ENCODE results near the gene IFI30. TPM values are rescaled to one million over a fixed set of nuclear protein-coding genes. Genes with fewer than 3 reads are reported as not detected.

The IFI30 gene
- total and polyA plus RNA-seq, 3 experiments from 2014 or later, result 10.9 to 34.5 (median 33.3) TPM

DNA sequence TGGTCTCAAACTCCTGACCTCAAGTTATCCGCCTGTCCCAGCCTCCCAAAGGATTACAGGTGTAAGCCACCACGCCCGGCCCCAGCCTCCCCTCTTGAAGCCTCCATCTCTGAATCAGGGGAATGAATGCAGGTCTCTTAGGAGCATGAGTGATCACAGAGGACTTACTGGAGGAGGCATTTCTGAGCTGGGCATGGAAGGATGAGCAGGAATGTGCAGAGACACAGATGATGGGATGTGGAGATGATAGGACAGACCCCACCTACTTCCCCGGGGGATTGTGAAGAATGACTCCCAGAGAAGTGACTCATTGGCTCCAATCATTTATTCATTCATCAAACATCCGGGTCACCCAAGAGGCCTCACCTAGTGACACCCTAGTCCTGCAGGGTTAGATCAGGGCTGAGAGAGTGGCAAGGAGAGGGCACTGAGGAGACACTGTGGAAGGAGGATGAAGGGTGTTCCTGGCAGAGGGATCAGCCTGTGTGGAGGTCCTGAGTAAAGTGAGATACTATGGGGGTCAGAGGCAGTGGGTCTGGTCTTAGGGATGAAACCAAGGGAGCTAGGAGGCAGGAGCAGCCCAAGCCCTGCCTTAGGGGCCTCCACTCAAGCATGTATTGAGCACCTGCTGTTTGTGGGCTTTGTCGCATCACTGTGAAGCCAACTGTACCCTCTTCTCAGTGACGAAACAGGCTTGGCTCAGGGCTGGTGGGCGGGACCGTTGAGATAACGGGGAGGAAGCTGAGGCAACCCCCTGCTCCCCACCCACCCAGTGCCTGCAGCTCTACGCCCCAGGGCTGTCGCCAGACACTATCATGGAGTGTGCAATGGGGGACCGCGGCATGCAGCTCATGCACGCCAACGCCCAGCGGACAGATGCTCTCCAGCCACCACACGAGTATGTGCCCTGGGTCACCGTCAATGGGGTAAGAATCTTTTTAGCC lies 3.0 kb downstream of the IFI30 start:
- Mint-ChIP-seq H3K36me3 (peaks cover 0 to 12% (median 3%) of the 10 kb centered on the region in 3 donors), H3K27me3 (no peaks in the 10 kb centered on the region), H3K4me3 (peak overlapping the region in 2 of 7 donors; percentile 6 to 36), H3K4me1 (peaks cover 0 to 17% (median 7%) of the 10 kb centered on the region in 3 donors), H3K9me3 (no peaks in the 10 kb centered on the region), H3K27ac (peak overlapping the region in 2 of 8 donors; percentile 47)
- Histone ChIP-seq H3K27ac (ENCODE audit: low read depth, low read length) (no peak overlapping the region), H3K27me3 (ENCODE audit: insufficient read depth, low read length, poor library complexity, severe bottlenecking) (no peaks in the 10 kb centered on the region), H3K4me3 (ENCODE audit: low read length) (no peak overlapping the region), H3K9me3 (ENCODE audit: low read length) (no peaks in the 10 kb centered on the region), H3K36me3 (ENCODE audit: insufficient read depth, low read length) (no peaks in the 10 kb centered on the region), H3K4me1 (ENCODE audit: insufficient read depth, low read length) (peaks cover 9% of the 10 kb centered on the region)
- POLR2A ChIA-PET, result no interaction called here
- CTCF ChIA-PET, result interaction anchor here (1.1 to 1.6 kb wide), 4 partner anchors 8 to 238 kb away, joined by 3 to 5 read pairs (median 4); no protein-coding TSS in a partner anchor
- DNase-seq, result no peak

DNA sequence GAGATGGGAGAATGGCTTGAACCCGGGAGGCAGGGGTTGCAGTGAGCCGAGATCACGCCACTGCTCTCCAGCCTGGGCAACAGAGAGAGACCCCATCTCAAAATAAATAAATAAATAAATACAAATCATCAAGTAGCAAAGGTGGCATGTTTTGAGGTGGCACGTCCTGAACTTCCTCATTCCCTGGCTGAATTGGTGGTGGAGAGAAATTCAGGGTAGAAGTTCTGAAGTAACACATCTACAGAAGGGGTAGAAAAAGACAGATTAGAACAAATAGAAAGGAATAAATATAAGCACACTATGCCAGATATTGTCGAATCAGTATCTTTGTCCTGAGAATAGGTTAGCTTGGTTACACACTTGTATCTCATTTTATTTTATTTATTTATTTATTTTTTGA lies 6.3 kb downstream of the IFI30 start:
- Mint-ChIP-seq H3K36me3 (peaks cover 0 to 8% (median 3%) of the 10 kb centered on the region in 3 donors), H3K4me1 (peaks cover 0 to 2% (median 0%) of the 10 kb centered on the region in 3 donors), H3K27me3 (no peaks in the 10 kb centered on the region), H3K4me3 (no peak overlapping the region), H3K27ac (no peak overlapping the region), H3K9me3 (no peaks in the 10 kb centered on the region)
- DNase-seq, result no peak
- H3K9me3 ChIP-seq (ENCODE audit: low read length), result no peaks in the 10 kb centered on the region
- H3K36me3 ChIP-seq (ENCODE audit: insufficient read depth, low read length), result no peaks in the 10 kb centered on the region
- H3K27ac ChIP-seq (ENCODE audit: low read depth, low read length), result no peak overlapping the region
- H3K27me3 ChIP-seq (ENCODE audit: insufficient read depth, low read length, poor library complexity, severe bottlenecking), result no peaks in the 10 kb centered on the region
- ChIA-PET CTCF (interaction anchor here (1.5 kb wide), 1 partner anchor 28 kb away, joined by 3 read pairs; no protein-coding TSS in a partner anchor), POLR2A (no interaction called here)
- H3K4me1 ChIP-seq (ENCODE audit: insufficient read depth, low read length), result no peaks in the 10 kb centered on the region
- H3K4me3 ChIP-seq (ENCODE audit: low read length), result no peak overlapping the region

DNA sequence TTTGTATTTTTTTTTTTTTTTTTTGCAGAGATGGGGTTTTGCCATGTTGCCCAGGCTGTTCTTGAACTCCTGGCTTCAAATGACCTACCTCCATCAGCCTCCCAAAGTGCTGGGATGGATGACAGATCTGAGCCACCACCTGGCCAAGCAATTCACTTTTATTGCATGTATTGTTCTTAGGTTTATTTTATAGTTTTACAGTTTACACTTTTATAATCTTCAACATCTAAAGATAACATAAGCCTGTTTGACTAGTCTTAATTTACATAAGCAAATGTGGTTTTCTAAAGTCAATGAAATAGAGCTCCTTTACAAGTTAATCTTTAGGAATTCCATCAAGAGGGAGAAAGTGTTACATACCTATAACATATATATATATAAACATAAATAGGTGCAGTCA lies 9.9 kb downstream of the IFI30 start:
- DNase-seq, result no peak
- ChIA-PET POLR2A (no interaction called here), CTCF (interaction anchor here (2.3 kb wide), 1 partner anchor 9 kb away, joined by 9 read pairs; the partner anchor contains the start of gene MPV17L2)
- H3K9me3 ChIP-seq (ENCODE audit: low read length), result no peaks in the 10 kb centered on the region
- no peaks in the 10 kb centered on the region for H3K4me1 ChIP-seq (ENCODE audit: insufficient read depth, low read length)
- H3K9me3 Mint-ChIP-seq, result no peaks in the 10 kb centered on the region
- H3K27me3 Mint-ChIP-seq, result peaks cover 3% of the 10 kb centered on the region in 2 donors
- no peak overlapping the region for H3K4me3 Mint-ChIP-seq
- H3K36me3 Mint-ChIP-seq, result no peaks in the 10 kb centered on the region
- H3K27me3 ChIP-seq (ENCODE audit: insufficient read depth, low read length, poor library complexity, severe bottlenecking), result no peaks in the 10 kb centered on the region
- no peak overlapping the region for H3K4me3 ChIP-seq (ENCODE audit: low read length)
- H3K36me3 ChIP-seq (ENCODE audit: insufficient read depth, low read length), result no peaks in the 10 kb centered on the region
- H3K27ac Mint-ChIP-seq, result peak overlapping the region in 1 of 8 donors; percentile 75
- no peak overlapping the region for H3K27ac ChIP-seq (ENCODE audit: low read depth, low read length)
- H3K4me1 Mint-ChIP-seq, result no peaks in the 10 kb centered on the region

DNA sequence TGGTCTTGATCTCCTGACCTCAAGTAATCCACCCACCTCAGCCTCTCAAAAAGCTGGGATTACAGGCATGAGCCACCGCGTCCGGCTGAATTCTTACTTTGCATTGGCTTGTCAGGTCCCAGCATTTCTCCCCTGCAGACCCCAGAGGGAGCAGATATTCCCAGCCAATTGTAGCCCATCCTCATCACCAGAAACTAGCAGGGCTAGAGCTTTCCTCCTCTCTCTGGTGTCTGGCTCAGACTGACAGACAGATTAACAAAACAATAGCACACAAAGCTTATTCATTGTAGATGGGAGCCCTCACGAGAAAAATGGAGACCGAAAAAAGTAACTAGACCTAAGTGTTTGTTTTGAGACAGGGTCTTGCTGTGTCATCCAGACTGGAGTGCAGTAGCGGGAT lies 11.9 kb downstream of the IFI30 start:
- DNase-seq, result no peak
- Mint-ChIP-seq H3K4me3 (no peak overlapping the region), H3K9me3 (no peaks in the 10 kb centered on the region), H3K27ac (no peak overlapping the region), H3K36me3 (no peaks in the 10 kb centered on the region), H3K4me1 (no peaks in the 10 kb centered on the region), H3K27me3 (peaks cover 3% of the 10 kb centered on the region in 2 donors)
- Histone ChIP-seq H3K27ac (ENCODE audit: low read depth, low read length) (no peak overlapping the region), H3K36me3 (ENCODE audit: insufficient read depth, low read length) (no peaks in the 10 kb centered on the region), H3K27me3 (ENCODE audit: insufficient read depth, low read length, poor library complexity, severe bottlenecking) (no peaks in the 10 kb centered on the region), H3K4me3 (ENCODE audit: low read length) (no peak overlapping the region), H3K9me3 (ENCODE audit: low read length) (no peaks in the 10 kb centered on the region), H3K4me1 (ENCODE audit: insufficient read depth, low read length) (no peaks in the 10 kb centered on the region)
- CTCF ChIA-PET, result interaction anchor here (0.9 to 1.2 kb wide), 3 partner anchors 15 to 67 kb away, joined by 3 to 6 read pairs (median 3); no protein-coding TSS in a partner anchor
- POLR2A ChIA-PET, result no interaction called here

DNA sequence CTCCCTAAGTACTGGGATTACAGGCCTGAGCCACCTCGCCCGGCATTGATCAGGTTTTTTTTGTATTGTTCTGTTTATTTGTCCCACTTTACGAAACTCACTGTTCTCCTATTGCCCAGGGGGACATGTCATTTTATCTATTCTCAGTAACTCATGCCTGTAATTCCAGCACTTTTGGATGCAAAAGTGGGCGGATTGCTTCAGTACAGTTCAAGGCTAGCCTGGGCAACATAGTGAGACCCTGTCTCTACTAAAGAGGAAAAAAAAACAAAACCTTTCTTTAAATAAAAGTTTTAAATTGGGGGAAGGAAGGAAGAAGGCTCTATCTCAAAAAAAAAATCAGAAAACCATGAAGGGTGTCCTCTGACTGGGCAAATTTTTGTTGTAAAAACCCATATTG lies 16.7 kb downstream of the IFI30 start:
- no peak overlapping the region for H3K27ac Mint-ChIP-seq
- no peaks in the 10 kb centered on the region for H3K36me3 ChIP-seq (ENCODE audit: insufficient read depth, low read length)
- H3K4me1 ChIP-seq (ENCODE audit: insufficient read depth, low read length), result peaks cover 16% of the 10 kb centered on the region
- no peak overlapping the region for H3K27ac ChIP-seq (ENCODE audit: low read depth, low read length)
- H3K9me3 ChIP-seq (ENCODE audit: low read length), result no peaks in the 10 kb centered on the region
- peaks cover 0 to 2% (median 0%) of the 10 kb centered on the region in 5 donors for H3K9me3 Mint-ChIP-seq
- no peak overlapping the region for H3K4me3 ChIP-seq (ENCODE audit: low read length)
- H3K4me3 Mint-ChIP-seq, result no peak overlapping the region
- H3K27me3 ChIP-seq (ENCODE audit: insufficient read depth, low read length, poor library complexity, severe bottlenecking), result no peaks in the 10 kb centered on the region
- peaks cover 21 to 28% (median 22%) of the 10 kb centered on the region in 3 donors for H3K4me1 Mint-ChIP-seq
- POLR2A ChIA-PET, result no interaction called here
- peaks cover 3 to 7% of the 10 kb centered on the region in 2 donors for H3K27me3 Mint-ChIP-seq
- CTCF ChIA-PET, result interaction anchor here (1.2 kb wide), 1 partner anchor 33 kb away, joined by 5 read pairs; no protein-coding TSS in a partner anchor
- H3K36me3 Mint-ChIP-seq, result peaks cover 0 to 10% (median 0%) of the 10 kb centered on the region in 3 donors
- DNase-seq, result no peak

DNA sequence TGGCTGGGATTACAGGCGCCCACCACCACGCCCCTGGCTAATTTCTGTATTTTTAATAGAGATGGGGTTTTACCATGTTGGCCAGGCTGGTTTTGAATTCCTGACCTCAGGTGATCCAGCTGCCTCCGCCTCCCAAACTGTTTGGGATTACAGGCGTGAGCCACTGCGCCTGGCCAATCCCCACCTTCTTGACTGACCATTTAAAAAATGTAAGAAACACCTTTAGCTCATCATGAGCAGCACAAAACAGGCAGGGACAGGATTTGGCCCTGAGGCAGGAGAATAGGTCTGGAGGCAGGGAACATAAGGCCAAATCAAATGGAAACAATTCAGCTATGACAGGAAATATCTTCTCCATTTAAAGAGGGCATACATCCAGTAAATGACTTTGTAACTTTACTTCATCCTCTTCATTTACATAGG lies 18.0 kb downstream of the IFI30 start:
- H3K27ac Mint-ChIP-seq, result peak overlapping the region; percentile 76 to 98 (median 96)
- Histone ChIP-seq H3K27me3 (ENCODE audit: insufficient read depth, low read length, poor library complexity, severe bottlenecking) (no peaks in the 10 kb centered on the region), H3K9me3 (ENCODE audit: low read length) (no peaks in the 10 kb centered on the region), H3K4me1 (ENCODE audit: insufficient read depth, low read length) (peaks cover 16% of the 10 kb centered on the region), H3K36me3 (ENCODE audit: insufficient read depth, low read length) (peaks cover 6% of the 10 kb centered on the region), H3K27ac (ENCODE audit: low read depth, low read length) (peak overlapping the region; percentile 70), H3K4me3 (ENCODE audit: low read length) (peak overlapping the region; percentile 67)
- ChIA-PET POLR2A (interaction anchor here (0.8 to 3.1 kb wide), 6 partner anchors 13 to 115 kb away, joined by 3 to 40 read pairs (median 7); partner anchors contain the start of genes JUND and RAB3A), CTCF (interaction anchor here (0.7 to 4.5 kb wide), 23 partner anchors 9 to 225 kb away, joined by 3 to 49 read pairs (median 5); partner anchors contain the start of genes IFI30, LSM4 and RAB3A)
- H3K4me3 Mint-ChIP-seq, result peak overlapping the region; percentile 82 to 95 (median 89)
- peaks cover 0 to 19% (median 0%) of the 10 kb centered on the region in 3 donors for H3K36me3 Mint-ChIP-seq
- H3K4me1 Mint-ChIP-seq, result peaks cover 21 to 28% (median 22%) of the 10 kb centered on the region in 3 donors
- peaks cover 0 to 5% of the 10 kb centered on the region in 2 donors for H3K27me3 Mint-ChIP-seq
- DNase-seq, result no peak
- peaks cover 0 to 2% (median 0%) of the 10 kb centered on the region in 5 donors for H3K9me3 Mint-ChIP-seq

DNA sequence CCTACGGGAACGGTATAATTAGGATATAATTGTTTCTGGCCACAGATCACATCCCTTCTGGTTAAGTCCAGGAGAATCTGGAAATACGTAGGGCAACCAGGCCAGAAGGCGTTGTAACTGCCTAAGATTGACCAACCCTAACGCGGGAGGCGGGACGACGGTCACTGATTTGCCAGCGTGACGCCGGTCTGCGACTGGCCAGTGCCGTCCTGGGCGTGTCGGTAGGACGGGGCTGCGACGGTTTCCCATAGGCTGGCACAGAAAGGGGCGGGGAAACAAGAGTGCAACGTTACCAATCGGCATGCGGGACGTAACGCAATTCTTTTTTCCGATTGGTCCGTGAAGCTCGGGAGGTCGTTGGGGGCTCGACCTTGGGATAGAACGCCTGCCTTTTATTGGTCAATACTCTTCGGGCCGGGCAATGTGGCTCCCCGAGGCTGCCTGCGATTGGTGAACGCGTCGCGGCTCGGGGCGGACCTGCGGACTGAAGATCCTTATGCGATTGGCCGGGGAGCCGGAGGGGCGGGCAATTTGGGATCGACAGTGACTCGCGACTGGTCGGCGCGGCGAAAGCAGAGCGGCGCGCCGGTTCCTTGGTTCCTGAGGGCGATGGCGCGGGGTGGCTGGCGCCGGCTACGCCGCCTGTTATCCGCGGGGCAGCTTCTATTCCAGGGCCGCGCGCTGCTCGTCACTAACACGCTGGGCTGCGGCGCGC lies 19.2 kb downstream of the IFI30 start, which contains the start of gene MPV17L2:
Gene MPV17L2 (plus strand): TSS at position 546 of the 715 bp plus-strand sequence. CDS start 64 bp downstream, at position 610.
- H3K27me3 Mint-ChIP-seq, result peaks cover 0 to 3% of the 10 kb centered on the region in 2 donors
- Histone ChIP-seq H3K4me3 (ENCODE audit: low read length) (peak within 1 kb of the TSS; percentile 74), H3K27ac (ENCODE audit: low read depth, low read length) (peak within 1 kb of the TSS; percentile 71), H3K36me3 (ENCODE audit: insufficient read depth, low read length) (peaks cover 6% of the 10 kb centered on the region), H3K27me3 (ENCODE audit: insufficient read depth, low read length, poor library complexity, severe bottlenecking) (no peaks in the 10 kb centered on the region), H3K9me3 (ENCODE audit: low read length) (no peaks in the 10 kb centered on the region), H3K4me1 (ENCODE audit: insufficient read depth, low read length) (peaks cover 16% of the 10 kb centered on the region)
- CTCF ChIA-PET, result interaction anchor here (0.7 to 4.5 kb wide), 21 partner anchors 10 to 224 kb away, joined by 3 to 49 read pairs (median 5); partner anchors contain the start of genes IFI30 and RAB3A
- peak; percentile 98 to 99 (median 99) for DNase-seq
- H3K4me3 Mint-ChIP-seq, result peak within 1 kb of the TSS; percentile 82 to 95 (median 89)
- H3K27ac Mint-ChIP-seq, result peak within 1 kb of the TSS; percentile 76 to 98 (median 96)
- H3K9me3 Mint-ChIP-seq, result peaks cover 0 to 2% (median 0%) of the 10 kb centered on the region in 5 donors
- H3K4me1 Mint-ChIP-seq, result peaks cover 21 to 28% (median 22%) of the 10 kb centered on the region in 3 donors
- POLR2A ChIA-PET, result interaction anchor here (0.6 to 3.1 kb wide), 10 partner anchors 11 to 159 kb away, joined by 3 to 40 read pairs (median 5); partner anchors contain the start of genes IL12RB1, JUND, LSM4 and RAB3A
- H3K36me3 Mint-ChIP-seq, result peaks cover 0 to 24% (median 0%) of the 10 kb centered on the region in 3 donors

Data from CD8-positive, alpha-beta memory T cell (primary cell).